ENCODE data around the gene FHL2. TPM values are rescaled to one million over a fixed set of nuclear protein-coding genes. Genes with fewer than 3 reads are reported as not detected.

Gene FHL2
- total and polyA plus RNA-seq, 2 of the 13 experiments (the other 11 are each of a cell fraction or from before 2014, with no cell fraction given) = 1.9 to 74.8 TPM

DNA sequence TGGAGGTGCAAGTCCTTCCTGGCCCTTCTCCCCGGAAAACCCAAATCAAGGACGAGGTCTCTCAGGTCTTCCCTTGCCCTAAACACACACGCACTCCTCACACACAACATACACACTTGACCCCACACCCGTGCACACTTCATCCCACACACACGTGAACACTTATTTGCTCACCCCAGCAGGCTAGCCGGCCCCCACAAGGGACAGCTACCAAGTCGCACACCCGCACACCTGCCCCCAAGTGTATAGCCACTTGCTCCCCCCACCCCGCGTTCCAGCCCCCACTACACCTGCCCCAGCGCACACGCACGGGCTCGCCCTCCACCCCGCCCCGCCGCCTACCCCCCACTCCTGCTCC is 69.7 kb downstream of the FHL2 start:
- no peaks in the 10 kb centered on the region; a peak in 1 of 5 replicates for H3K27me3 ChIP-seq (ENCODE audit: control insufficient read depth in 1 of 2, insufficient read depth in 2 of 2, low read length in 2 of 2)
- peak overlapping the region; percentile 100 for H3K4me2 ChIP-seq (ENCODE audit: low read depth, low read length)
- no TSS peak for BruUV-seq (replicated peaks)
- under 1% methylated on average over 17 of the region's 17 CpGs for WGBS (ENCODE audit: low lambda C conversion rate)
- no peaks in the 10 kb centered on the region for H3K9me3 ChIP-seq (ENCODE audit: low read length)
- POLR2A ChIA-PET = interaction anchor here (0.6 to 3.3 kb wide), 4 partner anchors 10 to 16 kb away, joined by 3 to 43 read pairs (median 10); partner anchors contain the start of gene C2orf49
- peaks cover 47% of the 10 kb centered on the region for H3K4me1 ChIP-seq (ENCODE audit: insufficient read depth, low read length)
- H3K79me2 ChIP-seq (ENCODE audit: insufficient read depth, low read length) = peaks cover 61% of the 10 kb centered on the region
- in situ Hi-C loops (cut with HindIII; ENCODE audit: extremely low pct_ligation_motif_present, low pct_unique_long_range_greater_than_20kb) = loop anchor here (25.0 kb wide), 1 partner anchor 858 kb away; the partner anchor contains the start of gene UXS1
- peak; percentile 6; the same call in 2 of the 3 replicates for ATAC-seq
- peak overlapping the region; percentile 81 for H3K27ac ChIP-seq (ENCODE audit: extremely low read length, insufficient read depth, low read length)
- peak overlapping the region; percentile 92 for H3K9ac ChIP-seq (ENCODE audit: insufficient read depth, low read depth, low read length)
- FAIRE-seq = no peak
- peak overlapping the region; percentile 72 for H2AFZ ChIP-seq (ENCODE audit: low read length)
- H3K36me3 ChIP-seq (replicated peaks in 1 of 2; ENCODE audit: control insufficient read depth in 1 of 2, insufficient read depth in 2 of 2, low read length in 2 of 2) = peaks cover 1 to 18% of the 10 kb centered on the region in 2 experiments; a peak in 4 of 5 replicates
- no peaks in the 10 kb centered on the region for H4K20me1 ChIP-seq (ENCODE audit: insufficient read depth, low read length)
- intact Hi-C loops (cut with micrococcal nuclease; ENCODE audit: unreplicated experiment) = no loop called here
- CTCF ChIA-PET (ENCODE audit: low intra/inter-chr PET ratio, low total read pairs) = no interaction called here
- H3K4me3 ChIP-seq (replicated peaks in 1 of 3; ENCODE audit: insufficient read depth in 1 of 3, low read depth in 2 of 3, low read length in 3 of 3) = peak overlapping the region; percentile 78 to 93 (median 87)
- DNase-seq (ENCODE audit: low spot score) = peak; percentile 22
- TF ChIP-seq HDAC1 (CRISPR knock-in tag; IDR thresholded peaks at IDR 0.05) (peak; percentile 32; the same call in 1 of the 2 replicates), SP2 (CRISPR knock-in tag; IDR thresholded peaks at IDR 0.05) (no peak), AGO2 (optimal IDR thresholded peaks at IDR 0.05; ENCODE audit: low read depth, low read length) (no peak), ZNF282 (IDR thresholded peaks at IDR 0.05; ENCODE audit: partially characterized antibody) (no peak), ZNF430 (CRISPR knock-in tag; IDR thresholded peaks at IDR 0.05) (0 out of 2 replicates have a peak, but pooled peaks have one; percentile 2), NR2C2 (CRISPR knock-in tag; IDR thresholded peaks at IDR 0.05; ENCODE audit: borderline replicate concordance) (no peak), SRSF1 (optimal IDR thresholded peaks at IDR 0.05; ENCODE audit: low read depth, low read length) (peak; percentile 36), SIN3A (IDR thresholded peaks at IDR 0.05; ENCODE audit: borderline replicate concordance, low read depth, low read length) (peak; percentile 2; the same call in 1 of the 2 replicates), RELA (CRISPR knock-in tag; IDR thresholded peaks at IDR 0.05) (peak; percentile 15; the same call in 1 of the 2 replicates), BHLHE40 (IDR thresholded peaks at IDR 0.05; ENCODE audit: low read length) (peak; percentile 58; the same call in 1 of the 2 replicates), ZNF879 (CRISPR knock-in tag; IDR thresholded peaks at IDR 0.05) (peak; percentile 22; the same call in 1 of the 2 replicates)
- TF ChIP-seq, protein P1, sequence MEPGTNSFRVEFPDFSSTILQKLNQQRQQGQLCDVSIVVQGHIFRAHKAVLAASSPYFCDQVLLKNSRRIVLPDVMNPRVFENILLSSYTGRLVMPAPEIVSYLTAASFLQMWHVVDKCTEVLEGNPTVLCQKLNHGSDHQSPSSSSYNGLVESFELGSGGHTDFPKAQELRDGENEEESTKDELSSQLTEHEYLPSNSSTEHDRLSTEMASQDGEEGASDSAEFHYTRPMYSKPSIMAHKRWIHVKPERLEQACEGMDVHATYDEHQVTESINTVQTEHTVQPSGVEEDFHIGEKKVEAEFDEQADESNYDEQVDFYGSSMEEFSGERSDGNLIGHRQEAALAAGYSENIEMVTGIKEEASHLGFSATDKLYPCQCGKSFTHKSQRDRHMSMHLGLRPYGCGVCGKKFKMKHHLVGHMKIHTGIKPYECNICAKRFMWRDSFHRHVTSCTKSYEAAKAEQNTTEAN (CRISPR knock-in tag; conservative IDR thresholded peaks at IDR 0.05) = peak; percentile 26; the same call in 1 of the 2 replicates
- TF ChIP-seq, protein P2, sequence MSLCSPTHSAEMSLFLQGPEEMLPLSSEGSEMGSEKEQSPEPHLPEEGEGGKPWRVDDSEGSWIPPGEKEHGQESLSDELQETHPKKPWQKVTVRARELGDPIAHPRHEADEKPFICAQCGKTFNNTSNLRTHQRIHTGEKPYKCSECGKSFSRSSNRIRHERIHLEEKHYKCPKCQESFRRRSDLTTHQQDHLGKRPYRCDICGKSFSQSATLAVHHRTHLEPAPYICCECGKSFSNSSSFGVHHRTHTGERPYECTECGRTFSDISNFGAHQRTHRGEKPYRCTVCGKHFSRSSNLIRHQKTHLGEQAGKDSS (CRISPR knock-in tag; IDR thresholded peaks at IDR 0.05; ENCODE audit: borderline replicate concordance, low read depth) = 0 out of 2 replicates have a peak, but pooled peaks have one; percentile 6
- TF ChIP-seq, protein P3, sequence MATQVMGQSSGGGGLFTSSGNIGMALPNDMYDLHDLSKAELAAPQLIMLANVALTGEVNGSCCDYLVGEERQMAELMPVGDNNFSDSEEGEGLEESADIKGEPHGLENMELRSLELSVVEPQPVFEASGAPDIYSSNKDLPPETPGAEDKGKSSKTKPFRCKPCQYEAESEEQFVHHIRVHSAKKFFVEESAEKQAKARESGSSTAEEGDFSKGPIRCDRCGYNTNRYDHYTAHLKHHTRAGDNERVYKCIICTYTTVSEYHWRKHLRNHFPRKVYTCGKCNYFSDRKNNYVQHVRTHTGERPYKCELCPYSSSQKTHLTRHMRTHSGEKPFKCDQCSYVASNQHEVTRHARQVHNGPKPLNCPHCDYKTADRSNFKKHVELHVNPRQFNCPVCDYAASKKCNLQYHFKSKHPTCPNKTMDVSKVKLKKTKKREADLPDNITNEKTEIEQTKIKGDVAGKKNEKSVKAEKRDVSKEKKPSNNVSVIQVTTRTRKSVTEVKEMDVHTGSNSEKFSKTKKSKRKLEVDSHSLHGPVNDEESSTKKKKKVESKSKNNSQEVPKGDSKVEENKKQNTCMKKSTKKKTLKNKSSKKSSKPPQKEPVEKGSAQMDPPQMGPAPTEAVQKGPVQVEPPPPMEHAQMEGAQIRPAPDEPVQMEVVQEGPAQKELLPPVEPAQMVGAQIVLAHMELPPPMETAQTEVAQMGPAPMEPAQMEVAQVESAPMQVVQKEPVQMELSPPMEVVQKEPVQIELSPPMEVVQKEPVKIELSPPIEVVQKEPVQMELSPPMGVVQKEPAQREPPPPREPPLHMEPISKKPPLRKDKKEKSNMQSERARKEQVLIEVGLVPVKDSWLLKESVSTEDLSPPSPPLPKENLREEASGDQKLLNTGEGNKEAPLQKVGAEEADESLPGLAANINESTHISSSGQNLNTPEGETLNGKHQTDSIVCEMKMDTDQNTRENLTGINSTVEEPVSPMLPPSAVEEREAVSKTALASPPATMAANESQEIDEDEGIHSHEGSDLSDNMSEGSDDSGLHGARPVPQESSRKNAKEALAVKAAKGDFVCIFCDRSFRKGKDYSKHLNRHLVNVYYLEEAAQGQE (IDR thresholded peaks at IDR 0.05; ENCODE audit: borderline replicate concordance in 1 of 2, low read depth in 1 of 2, low read length in 2 of 2) = 0 out of 4 replicates have a peak, but pooled peaks of 1 of the 2 experiments have one; percentile 13
- TF ChIP-seq, protein P4, sequence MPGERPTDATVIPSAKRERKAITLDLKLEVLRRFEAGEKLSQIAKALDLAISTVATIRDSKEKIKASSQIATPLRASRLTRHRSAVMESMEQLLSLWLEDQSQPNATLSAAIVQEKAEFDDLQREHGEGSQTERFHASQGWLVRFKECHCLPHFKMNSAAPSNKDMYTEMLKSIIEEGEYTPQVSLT (CRISPR knock-in tag; IDR thresholded peaks at IDR 0.05; ENCODE audit: borderline replicate concordance, low read depth) = no peak
- TF ChIP-seq, protein P5, sequence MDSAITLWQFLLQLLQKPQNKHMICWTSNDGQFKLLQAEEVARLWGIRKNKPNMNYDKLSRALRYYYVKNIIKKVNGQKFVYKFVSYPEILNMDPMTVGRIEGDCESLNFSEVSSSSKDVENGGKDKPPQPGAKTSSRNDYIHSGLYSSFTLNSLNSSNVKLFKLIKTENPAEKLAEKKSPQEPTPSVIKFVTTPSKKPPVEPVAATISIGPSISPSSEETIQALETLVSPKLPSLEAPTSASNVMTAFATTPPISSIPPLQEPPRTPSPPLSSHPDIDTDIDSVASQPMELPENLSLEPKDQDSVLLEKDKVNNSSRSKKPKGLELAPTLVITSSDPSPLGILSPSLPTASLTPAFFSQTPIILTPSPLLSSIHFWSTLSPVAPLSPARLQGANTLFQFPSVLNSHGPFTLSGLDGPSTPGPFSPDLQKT (CRISPR knock-in tag; IDR thresholded peaks at IDR 0.05; ENCODE audit: borderline replicate concordance) = no peak

All from HepG2 (cell line).